ENCODE measurements around the gene INHBE.

DNA sequence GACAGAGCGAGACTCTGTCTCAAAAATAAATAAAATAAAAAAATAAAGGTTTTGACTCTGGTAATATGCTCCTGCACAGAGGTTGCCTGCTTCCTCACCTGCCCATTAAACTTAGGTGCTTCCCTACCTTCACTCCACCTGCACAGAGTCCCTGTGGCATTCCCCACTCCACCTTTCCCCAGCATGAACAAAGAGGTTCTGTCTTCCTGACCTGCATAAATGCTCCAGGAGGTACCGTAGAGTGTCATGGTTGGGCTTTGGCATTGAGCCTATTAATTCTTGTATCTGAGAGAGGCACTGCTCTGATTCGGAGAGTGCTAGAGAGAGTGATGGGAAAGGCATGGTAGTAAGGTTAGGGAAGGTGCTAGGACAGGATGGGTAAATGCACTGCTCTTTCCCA, 18.3 kb downstream of the INHBE start:
- TF ChIP-seq, protein P1, sequence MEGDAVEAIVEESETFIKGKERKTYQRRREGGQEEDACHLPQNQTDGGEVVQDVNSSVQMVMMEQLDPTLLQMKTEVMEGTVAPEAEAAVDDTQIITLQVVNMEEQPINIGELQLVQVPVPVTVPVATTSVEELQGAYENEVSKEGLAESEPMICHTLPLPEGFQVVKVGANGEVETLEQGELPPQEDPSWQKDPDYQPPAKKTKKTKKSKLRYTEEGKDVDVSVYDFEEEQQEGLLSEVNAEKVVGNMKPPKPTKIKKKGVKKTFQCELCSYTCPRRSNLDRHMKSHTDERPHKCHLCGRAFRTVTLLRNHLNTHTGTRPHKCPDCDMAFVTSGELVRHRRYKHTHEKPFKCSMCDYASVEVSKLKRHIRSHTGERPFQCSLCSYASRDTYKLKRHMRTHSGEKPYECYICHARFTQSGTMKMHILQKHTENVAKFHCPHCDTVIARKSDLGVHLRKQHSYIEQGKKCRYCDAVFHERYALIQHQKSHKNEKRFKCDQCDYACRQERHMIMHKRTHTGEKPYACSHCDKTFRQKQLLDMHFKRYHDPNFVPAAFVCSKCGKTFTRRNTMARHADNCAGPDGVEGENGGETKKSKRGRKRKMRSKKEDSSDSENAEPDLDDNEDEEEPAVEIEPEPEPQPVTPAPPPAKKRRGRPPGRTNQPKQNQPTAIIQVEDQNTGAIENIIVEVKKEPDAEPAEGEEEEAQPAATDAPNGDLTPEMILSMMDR (conservative IDR thresholded peaks at IDR 0.05; ENCODE audit: low read depth in 2 of 2): no peak
- TF ChIP-seq CREB1 (CRISPR knock-in tag; IDR thresholded peaks at IDR 0.05; ENCODE audit: low read depth): no peak
- TF ChIP-seq EZH2phosphoT487 (IDR thresholded peaks at IDR 0.05; ENCODE audit: unreplicated experiment): no peak
- TF ChIP-seq, protein P2, sequence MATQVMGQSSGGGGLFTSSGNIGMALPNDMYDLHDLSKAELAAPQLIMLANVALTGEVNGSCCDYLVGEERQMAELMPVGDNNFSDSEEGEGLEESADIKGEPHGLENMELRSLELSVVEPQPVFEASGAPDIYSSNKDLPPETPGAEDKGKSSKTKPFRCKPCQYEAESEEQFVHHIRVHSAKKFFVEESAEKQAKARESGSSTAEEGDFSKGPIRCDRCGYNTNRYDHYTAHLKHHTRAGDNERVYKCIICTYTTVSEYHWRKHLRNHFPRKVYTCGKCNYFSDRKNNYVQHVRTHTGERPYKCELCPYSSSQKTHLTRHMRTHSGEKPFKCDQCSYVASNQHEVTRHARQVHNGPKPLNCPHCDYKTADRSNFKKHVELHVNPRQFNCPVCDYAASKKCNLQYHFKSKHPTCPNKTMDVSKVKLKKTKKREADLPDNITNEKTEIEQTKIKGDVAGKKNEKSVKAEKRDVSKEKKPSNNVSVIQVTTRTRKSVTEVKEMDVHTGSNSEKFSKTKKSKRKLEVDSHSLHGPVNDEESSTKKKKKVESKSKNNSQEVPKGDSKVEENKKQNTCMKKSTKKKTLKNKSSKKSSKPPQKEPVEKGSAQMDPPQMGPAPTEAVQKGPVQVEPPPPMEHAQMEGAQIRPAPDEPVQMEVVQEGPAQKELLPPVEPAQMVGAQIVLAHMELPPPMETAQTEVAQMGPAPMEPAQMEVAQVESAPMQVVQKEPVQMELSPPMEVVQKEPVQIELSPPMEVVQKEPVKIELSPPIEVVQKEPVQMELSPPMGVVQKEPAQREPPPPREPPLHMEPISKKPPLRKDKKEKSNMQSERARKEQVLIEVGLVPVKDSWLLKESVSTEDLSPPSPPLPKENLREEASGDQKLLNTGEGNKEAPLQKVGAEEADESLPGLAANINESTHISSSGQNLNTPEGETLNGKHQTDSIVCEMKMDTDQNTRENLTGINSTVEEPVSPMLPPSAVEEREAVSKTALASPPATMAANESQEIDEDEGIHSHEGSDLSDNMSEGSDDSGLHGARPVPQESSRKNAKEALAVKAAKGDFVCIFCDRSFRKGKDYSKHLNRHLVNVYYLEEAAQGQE (IDR thresholded peaks at IDR 0.05; ENCODE audit: unreplicated experiment): no peak
- no peak for TF ChIP-seq POLR2AphosphoS5 (IDR thresholded peaks at IDR 0.05; ENCODE audit: low read depth)
- no peak for TF ChIP-seq EZH2 (IDR thresholded peaks at IDR 0.05; ENCODE audit: low read depth, unreplicated experiment)
- TF ChIP-seq NANOG (IDR thresholded peaks at IDR 0.05; ENCODE audit: borderline replicate concordance): no peak
- no peak for TF ChIP-seq STAT1 (IDR thresholded peaks at IDR 0.05; ENCODE audit: unreplicated experiment)
- TF ChIP-seq, protein P3, sequence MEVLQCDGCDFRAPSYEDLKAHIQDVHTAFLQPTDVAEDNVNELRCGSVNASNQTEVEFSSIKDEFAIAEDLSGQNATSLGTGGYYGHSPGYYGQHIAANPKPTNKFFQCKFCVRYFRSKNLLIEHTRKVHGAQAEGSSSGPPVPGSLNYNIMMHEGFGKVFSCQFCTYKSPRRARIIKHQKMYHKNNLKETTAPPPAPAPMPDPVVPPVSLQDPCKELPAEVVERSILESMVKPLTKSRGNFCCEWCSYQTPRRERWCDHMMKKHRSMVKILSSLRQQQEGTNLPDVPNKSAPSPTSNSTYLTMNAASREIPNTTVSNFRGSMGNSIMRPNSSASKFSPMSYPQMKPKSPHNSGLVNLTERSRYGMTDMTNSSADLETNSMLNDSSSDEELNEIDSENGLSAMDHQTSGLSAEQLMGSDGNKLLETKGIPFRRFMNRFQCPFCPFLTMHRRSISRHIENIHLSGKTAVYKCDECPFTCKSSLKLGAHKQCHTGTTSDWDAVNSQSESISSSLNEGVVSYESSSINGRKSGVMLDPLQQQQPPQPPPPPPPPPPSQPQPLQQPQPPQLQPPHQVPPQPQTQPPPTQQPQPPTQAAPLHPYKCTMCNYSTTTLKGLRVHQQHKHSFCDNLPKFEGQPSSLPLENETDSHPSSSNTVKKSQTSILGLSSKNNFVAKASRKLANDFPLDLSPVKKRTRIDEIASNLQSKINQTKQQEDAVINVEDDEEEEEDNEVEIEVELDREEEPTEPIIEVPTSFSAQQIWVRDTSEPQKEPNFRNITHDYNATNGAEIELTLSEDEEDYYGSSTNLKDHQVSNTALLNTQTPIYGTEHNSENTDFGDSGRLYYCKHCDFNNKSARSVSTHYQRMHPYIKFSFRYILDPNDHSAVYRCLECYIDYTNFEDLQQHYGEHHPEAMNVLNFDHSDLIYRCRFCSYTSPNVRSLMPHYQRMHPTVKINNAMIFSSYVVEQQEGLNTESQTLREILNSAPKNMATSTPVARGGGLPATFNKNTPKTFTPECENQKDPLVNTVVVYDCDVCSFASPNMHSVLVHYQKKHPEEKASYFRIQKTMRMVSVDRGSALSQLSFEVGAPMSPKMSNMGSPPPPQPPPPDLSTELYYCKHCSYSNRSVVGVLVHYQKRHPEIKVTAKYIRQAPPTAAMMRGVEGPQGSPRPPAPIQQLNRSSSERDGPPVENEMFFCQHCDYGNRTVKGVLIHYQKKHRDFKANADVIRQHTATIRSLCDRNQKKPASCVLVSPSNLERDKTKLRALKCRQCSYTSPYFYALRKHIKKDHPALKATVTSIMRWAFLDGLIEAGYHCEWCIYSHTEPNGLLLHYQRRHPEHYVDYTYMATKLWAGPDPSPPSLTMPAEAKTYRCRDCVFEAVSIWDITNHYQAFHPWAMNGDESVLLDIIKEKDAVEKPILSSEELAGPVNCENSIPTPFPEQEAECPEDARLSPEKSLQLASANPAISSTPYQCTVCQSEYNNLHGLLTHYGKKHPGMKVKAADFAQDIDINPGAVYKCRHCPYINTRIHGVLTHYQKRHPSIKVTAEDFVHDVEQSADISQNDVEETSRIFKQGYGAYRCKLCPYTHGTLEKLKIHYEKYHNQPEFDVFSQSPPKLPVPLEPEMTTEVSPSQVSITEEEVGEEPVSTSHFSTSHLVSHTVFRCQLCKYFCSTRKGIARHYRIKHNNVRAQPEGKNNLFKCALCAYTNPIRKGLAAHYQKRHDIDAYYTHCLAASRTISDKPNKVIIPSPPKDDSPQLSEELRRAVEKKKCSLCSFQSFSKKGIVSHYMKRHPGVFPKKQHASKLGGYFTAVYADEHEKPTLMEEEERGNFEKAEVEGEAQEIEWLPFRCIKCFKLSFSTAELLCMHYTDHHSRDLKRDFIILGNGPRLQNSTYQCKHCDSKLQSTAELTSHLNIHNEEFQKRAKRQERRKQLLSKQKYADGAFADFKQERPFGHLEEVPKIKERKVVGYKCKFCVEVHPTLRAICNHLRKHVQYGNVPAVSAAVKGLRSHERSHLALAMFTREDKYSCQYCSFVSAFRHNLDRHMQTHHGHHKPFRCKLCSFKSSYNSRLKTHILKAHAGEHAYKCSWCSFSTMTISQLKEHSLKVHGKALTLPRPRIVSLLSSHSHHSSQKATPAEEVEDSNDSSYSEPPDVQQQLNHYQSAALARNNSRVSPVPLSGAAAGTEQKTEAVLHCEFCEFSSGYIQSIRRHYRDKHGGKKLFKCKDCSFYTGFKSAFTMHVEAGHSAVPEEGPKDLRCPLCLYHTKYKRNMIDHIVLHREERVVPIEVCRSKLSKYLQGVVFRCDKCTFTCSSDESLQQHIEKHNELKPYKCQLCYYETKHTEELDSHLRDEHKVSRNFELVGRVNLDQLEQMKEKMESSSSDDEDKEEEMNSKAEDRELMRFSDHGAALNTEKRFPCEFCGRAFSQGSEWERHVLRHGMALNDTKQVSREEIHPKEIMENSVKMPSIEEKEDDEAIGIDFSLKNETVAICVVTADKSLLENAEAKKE (CRISPR knock-in tag; IDR thresholded peaks at IDR 0.05): no peak
